B cell (primary cell): ENCODE data around the gene RAD9A. TPM values are rescaled to one million over a fixed set of nuclear protein-coding genes. Genes with fewer than 3 reads are reported as not detected.

Source experiments
- ATAC-seq: fragments of 200-7000 bp; cut with Tn5 transposase; one replicate; pipeline ENCODE4 v1.10.0; 2021; ENCODE audit warnings: low read depth, mild to moderate bottlenecking, moderate number of reproducible peaks, moderate library complexity
- CTCF ChIA-PET: fragments of 350-600 bp; sonication (Branson Sonifier 250); formaldehyde crosslinking; loops from one replicate; lab custom pipeline; 2021; ENCODE audit warnings: antibody characterized with exemption, inconsistent platforms; lab: Charles Lee
- POLR2A ChIA-PET: fragments of 350-600 bp; sonication (Branson Sonifier 250); formaldehyde crosslinking; loops from one replicate; lab custom pipeline; 2021; ENCODE audit warnings: antibody characterized with exemption; lab: Charles Lee
- DNase-seq: peaks from one replicate; pipeline ENCODE4 v3.0.0; 2013
- H2AFZ ChIP-seq: 2 replicates; pipeline ENCODE4 v1.6.1; 2012; ENCODE audit warnings: mild to moderate bottlenecking, low read depth, low read length; ENCODE audit not compliant: insufficient read depth, poor library complexity, severe bottlenecking
- H3K27ac ChIP-seq, 2 donors: 1 replicate in 1 of 2; 2 replicates in 1 of 2; pipeline ENCODE4 v1.5.1; 2012 to 2013; ENCODE audit warnings: low read length in 2 of 2, mild to moderate bottlenecking in 2 of 2, moderate library complexity in 1 of 2
- H3K27me3 ChIP-seq, 4 experiments: fragments of 200-600 bp in 1 of 4; sonication (generic) in 1 of 4; replicated peaks in 1 of 4; 1 replicate in 2 of 4; 2 replicates in 2 of 4; pipeline versions ENCODE4 v1.6.1 to v1.7.0; 2013 to 2016; ENCODE audit warnings: low read length in 3 of 4, mild to moderate bottlenecking in 2 of 4, mixed read lengths in 1 of 4, moderate library complexity in 1 of 4; ENCODE audit not compliant: insufficient read depth in 4 of 4, control insufficient read depth in 3 of 4; ENCODE audit errors: control extremely low read depth in 1 of 4
- H3K36me3 ChIP-seq, 2 experiments: replicated peaks in 1 of 2; 1 replicate in 1 of 2; 2 replicates in 1 of 2; pipeline versions ENCODE4 v1.6.1 to v1.7.1; 2013; ENCODE audit warnings: low read length in 1 of 2; ENCODE audit not compliant: insufficient read depth in 2 of 2, control insufficient read depth in 1 of 2; ENCODE audit errors: control extremely low read depth in 1 of 2, extremely low read depth in 1 of 2
- H3K4me1 ChIP-seq, 2 donors: fragments of 200-600 bp in 1 of 2; sonication (generic) in 1 of 2; 1 replicate in 1 of 2; 2 replicates in 1 of 2; pipeline versions ENCODE4 v1.5.1 to v1.6.1; 2013 to 2017; ENCODE audit warnings: low read length in 2 of 2; ENCODE audit not compliant: control insufficient read depth in 2 of 2, insufficient read depth in 2 of 2
- H3K4me2 ChIP-seq: replicated peaks from 2 replicates; pipeline ENCODE3; 2012; ENCODE audit warnings: mild to moderate bottlenecking, low read depth, low read length; ENCODE audit not compliant: poor library complexity, severe bottlenecking
- H3K4me3 ChIP-seq, 5 experiments: fragments of 200-600 bp in 1 of 5; sonication (generic) in 1 of 5; 1 replicate in 3 of 5; 2 replicates in 2 of 5; pipeline versions ENCODE4 v1.5.1 to v1.7.0; 2011 to 2016; ENCODE audit warnings: low read length in 4 of 5, mild to moderate bottlenecking in 4 of 5, low read depth in 2 of 5, control low read depth in 1 of 5, moderate library complexity in 1 of 5; ENCODE audit not compliant: insufficient read depth in 1 of 5; ENCODE audit errors: control extremely low read depth in 1 of 5, extremely low read depth in 1 of 5
- H3K79me2 ChIP-seq: fragments of 200-600 bp; sonication (generic); one replicate; pipeline ENCODE4 v1.6.0; 2016; ENCODE audit warnings: low read length; ENCODE audit not compliant: control insufficient read depth, insufficient read depth
- H3K9ac ChIP-seq: fragments of 200-600 bp; sonication (generic); 2 replicates; pipeline ENCODE4 v1.6.1; 2017; ENCODE audit warnings: mild to moderate bottlenecking, low read length, moderate library complexity
- H3K9me3 ChIP-seq, 3 donors: one replicate each; pipeline versions ENCODE4 v1.6.1 to v1.7.1; 2013; ENCODE audit warnings: low read length in 2 of 3; ENCODE audit not compliant: control insufficient read depth in 2 of 3, insufficient read depth in 1 of 3; ENCODE audit errors: control extremely low read depth in 1 of 3
- H4K20me1 ChIP-seq: 2 replicates; pipeline ENCODE4 v1.6.0; 2012; ENCODE audit warnings: mild to moderate bottlenecking, low read length; ENCODE audit not compliant: insufficient read depth, control insufficient read depth, poor library complexity, severe bottlenecking
- H3K27ac Mint-ChIP-seq: one replicate; pipeline ENCODE4 v1.8.0; 2021; ENCODE audit warnings: mixed read lengths
- H3K27me3 Mint-ChIP-seq: one replicate; pipeline ENCODE4 v1.8.0; 2021; ENCODE audit warnings: mixed read lengths
- H3K4me1 Mint-ChIP-seq: one replicate; pipeline ENCODE4 v1.8.0; 2021; ENCODE audit warnings: mixed read lengths
- H3K4me3 Mint-ChIP-seq: one replicate; pipeline ENCODE4 v1.8.0; 2021; ENCODE audit warnings: mixed read lengths
- H3K9me3 Mint-ChIP-seq: one replicate; pipeline ENCODE4 v1.8.0; 2022; ENCODE audit warnings: mixed read lengths; ENCODE audit not compliant: insufficient read depth
- EZH2 ChIP-seq: IDR thresholded peaks from 2 replicates; pipeline ENCODE4 v1.6.1; 2012; ENCODE audit warnings: borderline replicate concordance, low read depth, mild to moderate bottlenecking, moderate library complexity, low read length; ENCODE audit not compliant: insufficient read depth, poor library complexity, severe bottlenecking
- WGBS: methylation state at CpG from one replicate; pipeline ENCODE4 v1.1.5; 2013; ENCODE audit warnings: missing lambda C conversion rate; ENCODE audit not compliant: insufficient coverage; 5-methylcytosine and 5-hydroxymethylcytosine counted together
- intact Hi-C: fragments of 100-400 bp; cut with micrococcal nuclease; formaldehyde crosslinking; loops from one replicate; pipeline ENCODE4 v1.10.0; 2022
- polyA plus RNA-seq: library from polyadenylated mRNA; depleted of rRNA; stranded (reverse); fragments of >200 nt; gene quantifications from 2 replicates; pipeline ENCODE4 v1.2.3, GENCODE V29; 2012
- total RNA-seq, 2 donors: library from RNA; stranded (reverse); fragments of 120-200 nt in 1 of 2; gene quantifications; 1 replicate in 1 of 2; 2 replicates in 1 of 2; pipeline versions ENCODE4 v1.2.3 to v1.2.4, GENCODE V29; 2013 to 2022
- TF ChIP-seq, protein P1 (sequence below): fragments of 200-600 bp; IDR thresholded peaks from one replicate; pipeline ENCODE4 v1.8.0; 2022; ENCODE audit warnings: antibody characterized with exemption, mild to moderate bottlenecking

Gene RAD9A
- total and polyA plus RNA-seq, 2 donors (not counting 1 experiment from before 2014, with no cell fraction given): 50.6 to 76.8 TPM

- POLR2A ChIA-PET: interaction anchor here (1.0 to 14.2 kb wide), 3 partner anchors 8 to 15 kb away, joined by 4 to 323 read pairs (median 47); partner anchors contain the start of gene POLD4
- Histone ChIP-seq H3K4me3 (no peak overlapping the region), H3K9ac (no peak overlapping the region), H3K9me3 (no peaks in the 10 kb centered on the region), H3K27me3 (no peaks in the 10 kb centered on the region), H3K79me2 (peaks cover 74% of the 10 kb centered on the region), H3K4me2 (peak overlapping the region; percentile 93), H3K36me3 (peaks cover 0 to 26% of the 10 kb centered on the region in 2 experiments), H4K20me1 (peaks cover 72% of the 10 kb centered on the region), H3K27ac (peak overlapping the region in 1 of 2 donors; percentile 2), H2AFZ (no peak overlapping the region), H3K4me1 (peaks cover 82 to 86% of the 10 kb centered on the region in 2 donors)
- Mint-ChIP-seq H3K4me3 (peak overlapping the region; percentile 92), H3K9me3 (no peaks in the 10 kb centered on the region), H3K4me1 (peaks cover 83% of the 10 kb centered on the region), H3K27ac (peak overlapping the region; percentile 72), H3K27me3 (no peaks in the 10 kb centered on the region)
- ATAC-seq (no peak), DNase-seq (no peak)
- intact Hi-C loops: no loop called here
- no peak for TF ChIP-seq EZH2
- TF ChIP-seq, protein P1, sequence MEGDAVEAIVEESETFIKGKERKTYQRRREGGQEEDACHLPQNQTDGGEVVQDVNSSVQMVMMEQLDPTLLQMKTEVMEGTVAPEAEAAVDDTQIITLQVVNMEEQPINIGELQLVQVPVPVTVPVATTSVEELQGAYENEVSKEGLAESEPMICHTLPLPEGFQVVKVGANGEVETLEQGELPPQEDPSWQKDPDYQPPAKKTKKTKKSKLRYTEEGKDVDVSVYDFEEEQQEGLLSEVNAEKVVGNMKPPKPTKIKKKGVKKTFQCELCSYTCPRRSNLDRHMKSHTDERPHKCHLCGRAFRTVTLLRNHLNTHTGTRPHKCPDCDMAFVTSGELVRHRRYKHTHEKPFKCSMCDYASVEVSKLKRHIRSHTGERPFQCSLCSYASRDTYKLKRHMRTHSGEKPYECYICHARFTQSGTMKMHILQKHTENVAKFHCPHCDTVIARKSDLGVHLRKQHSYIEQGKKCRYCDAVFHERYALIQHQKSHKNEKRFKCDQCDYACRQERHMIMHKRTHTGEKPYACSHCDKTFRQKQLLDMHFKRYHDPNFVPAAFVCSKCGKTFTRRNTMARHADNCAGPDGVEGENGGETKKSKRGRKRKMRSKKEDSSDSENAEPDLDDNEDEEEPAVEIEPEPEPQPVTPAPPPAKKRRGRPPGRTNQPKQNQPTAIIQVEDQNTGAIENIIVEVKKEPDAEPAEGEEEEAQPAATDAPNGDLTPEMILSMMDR: no peak
- 65% methylated on average over 11 of the region's 12 CpGs for whole genome bisulfite sequencing
- CTCF ChIA-PET: interaction anchor here (0.8 to 42.2 kb wide), 6 partner anchors 2 to 290 kb away, joined by 3 to 2379 read pairs (median 3); partner anchors contain the start of genes CLCF1, POLD4 and RAD9A
Observed at GRCh38 chr11:67369801-67370284, 21.9 kb upstream of the RAD9A start.

DNA sequence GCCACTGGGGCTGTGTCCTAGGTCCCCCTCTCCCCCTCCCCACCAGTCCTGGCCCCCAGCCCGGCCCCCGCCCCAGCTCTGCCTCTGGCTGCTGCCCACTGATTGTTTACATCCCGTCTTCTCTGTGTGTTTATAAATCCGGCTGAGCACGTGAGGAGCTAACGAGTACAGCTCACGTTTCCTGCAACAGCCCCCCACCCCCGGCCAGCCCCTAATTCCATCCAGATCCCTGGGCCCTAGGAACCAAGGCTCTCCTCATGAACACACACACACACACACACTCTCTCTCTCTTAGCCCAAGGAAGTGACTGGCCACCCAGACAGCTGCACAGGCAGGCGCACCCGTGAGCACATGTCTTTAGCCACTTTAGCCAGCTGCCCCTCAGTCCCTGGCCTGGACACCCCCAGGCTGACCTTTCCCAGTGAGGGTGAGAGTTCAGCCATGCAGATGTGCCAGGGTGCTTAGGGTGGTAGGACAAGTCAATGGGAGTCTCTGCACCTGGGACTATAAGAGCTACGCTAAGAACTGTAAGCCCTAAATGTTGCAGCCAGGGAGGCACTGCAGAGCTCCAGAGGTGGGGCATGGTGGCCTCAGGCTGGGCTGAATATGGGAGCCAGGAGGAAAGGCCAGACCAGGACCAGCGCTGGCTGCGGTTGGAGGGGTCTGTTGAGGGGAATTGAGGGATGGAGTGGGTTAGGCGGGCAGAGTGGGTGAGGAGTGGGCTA, 21.3 kb upstream of the RAD9A start:
- H3K9ac ChIP-seq: no peak overlapping the region
- H3K27ac ChIP-seq: peak overlapping the region in 1 of 2 donors; percentile 17
- peaks cover 74% of the 10 kb centered on the region for H3K79me2 ChIP-seq

More for the DNA sequence above, 21.3 kb upstream of the RAD9A start:
- WGBS: 64% methylated on average over 11 of the region's 14 CpGs
- Mint-ChIP-seq H3K4me3 (peak overlapping the region; percentile 92), H3K4me1 (peaks cover 79% of the 10 kb centered on the region), H3K27ac (peak overlapping the region; percentile 72), H3K27me3 (no peaks in the 10 kb centered on the region), H3K9me3 (no peaks in the 10 kb centered on the region)
- Histone ChIP-seq H3K4me1 (peaks cover 76 to 81% of the 10 kb centered on the region in 2 donors), H4K20me1 (peaks cover 65% of the 10 kb centered on the region), H3K4me3 (no peak overlapping the region), H3K36me3 (peaks cover 0 to 20% of the 10 kb centered on the region in 2 experiments), H3K9me3 (no peaks in the 10 kb centered on the region), H2AFZ (no peak overlapping the region), H3K4me2 (peak overlapping the region; percentile 93), H3K27me3 (no peaks in the 10 kb centered on the region)
- no peak for ATAC-seq
- TF ChIP-seq, protein P1: no peak
- TF ChIP-seq EZH2: no peak
- ChIA-PET POLR2A (interaction anchor here (0.7 to 14.2 kb wide), 7 partner anchors 8 to 130 kb away, joined by 3 to 323 read pairs (median 8); partner anchors contain the start of gene POLD4), CTCF (interaction anchor here (0.8 to 42.2 kb wide), 9 partner anchors 1 to 289 kb away, joined by 3 to 2379 read pairs (median 3); partner anchors contain the start of genes CLCF1, POLD4, PPP1CA and RAD9A)
- intact Hi-C loops: no loop called here
- no peak for DNase-seq
